GM23338 (cell line): Measurements from ENCODE around the gene ASCL5. TPM values are rescaled to one million over a fixed set of nuclear protein-coding genes. Genes with fewer than 3 reads are reported as not detected.

Experiments used
- CREB1 ChIP-seq: fragments of 250-450 bp; sonication (Bioruptor Pico); IDR thresholded peaks from 2 replicates; pipeline ENCODE4 v1.5.0; 2020; ENCODE audit warnings: low read depth, mild to moderate bottlenecking, moderate library complexity
- EZH2 ChIP-seq: fragments of 200-600 bp; sonication (generic); IDR thresholded peaks from one replicate; pipeline ENCODE4 v1.8.0; 2017; ENCODE audit warnings: antibody characterized with exemption, mild to moderate bottlenecking, low read depth; ENCODE audit not compliant: unreplicated experiment
- EZH2phosphoT487 ChIP-seq: fragments of 200-600 bp; sonication (generic); IDR thresholded peaks from one replicate; pipeline ENCODE4 v1.8.1; 2018; ENCODE audit warnings: antibody characterized with exemption; ENCODE audit not compliant: unreplicated experiment
- NANOG ChIP-seq: IDR thresholded peaks from 2 replicates; pipeline ENCODE4 v1.6.1; 2016; ENCODE audit warnings: antibody characterized with exemption, borderline replicate concordance
- POLR2AphosphoS5 ChIP-seq: IDR thresholded peaks from 2 replicates; pipeline ENCODE4 v1.6.1; 2016; ENCODE audit warnings: antibody characterized with exemption, low read depth
- STAT1 ChIP-seq: IDR thresholded peaks from one replicate; pipeline ENCODE4 v1.6.1; 2016; ENCODE audit warnings: antibody characterized with exemption; ENCODE audit not compliant: unreplicated experiment
- ZNF114 ChIP-seq: fragments of 250-450 bp; sonication (Bioruptor Pico); IDR thresholded peaks from 2 replicates; pipeline ENCODE4 v1.5.0; 2020; ENCODE audit warnings: mild to moderate bottlenecking, moderate library complexity
- ZNF331 ChIP-seq: fragments of 250-450 bp; sonication (Bioruptor Pico); IDR thresholded peaks from 2 replicates; pipeline ENCODE4 v1.5.0; 2020; ENCODE audit warnings: low read depth, mild to moderate bottlenecking, moderate library complexity
- polyA plus RNA-seq: library from polyadenylated mRNA; unstranded; fragments of >200 nt; fragmentation: Nextera tagmentation; extraction: Ambion mirVana; gene quantifications from 2 replicates; pipeline ENCODE4 v1.2.1, GENCODE V29; 2016
- total RNA-seq: library from RNA; depleted of rRNA; stranded (reverse); fragments of >200 nt; shearing (Covaris generic); gene quantifications from 2 replicates; pipeline ENCODE4 v1.2.3, GENCODE V29; 2014
- TF ChIP-seq, protein P1 (sequence below): fragments of 250-450 bp; sonication (Bioruptor Pico); IDR thresholded peaks from 2 replicates; pipeline ENCODE4 v1.5.0; 2020; ENCODE audit warnings: mild to moderate bottlenecking, moderate library complexity
- TF ChIP-seq, protein P2 (sequence below): IDR thresholded peaks from one replicate; pipeline ENCODE4 v1.6.1; 2018; ENCODE audit warnings: antibody characterized with exemption; ENCODE audit not compliant: unreplicated experiment

The ASCL5 gene
- total and polyA plus RNA-seq, 2 experiments from 2014 or later = not detected

DNA sequence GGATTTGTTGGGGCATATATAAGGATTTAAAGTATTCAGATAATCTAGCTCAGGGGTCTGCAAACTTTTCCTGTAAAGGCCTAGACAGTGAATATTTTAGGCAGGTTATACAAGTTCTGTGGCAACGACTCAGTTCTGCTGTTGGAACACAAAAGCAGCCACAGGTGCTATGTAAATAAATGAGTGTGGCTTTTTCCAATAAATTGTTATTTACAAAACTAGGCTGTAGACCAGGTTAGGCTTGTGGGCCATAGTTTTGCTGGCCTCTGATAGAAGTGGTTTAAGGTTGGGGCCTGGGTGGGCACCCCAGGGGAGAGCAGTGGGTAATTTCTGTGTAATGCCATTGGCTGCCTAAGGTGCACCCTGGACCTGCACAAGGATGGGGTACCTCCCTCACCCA lies 46.8 kb upstream of the ASCL5 start (continued):
- TF ChIP-seq, protein P1, sequence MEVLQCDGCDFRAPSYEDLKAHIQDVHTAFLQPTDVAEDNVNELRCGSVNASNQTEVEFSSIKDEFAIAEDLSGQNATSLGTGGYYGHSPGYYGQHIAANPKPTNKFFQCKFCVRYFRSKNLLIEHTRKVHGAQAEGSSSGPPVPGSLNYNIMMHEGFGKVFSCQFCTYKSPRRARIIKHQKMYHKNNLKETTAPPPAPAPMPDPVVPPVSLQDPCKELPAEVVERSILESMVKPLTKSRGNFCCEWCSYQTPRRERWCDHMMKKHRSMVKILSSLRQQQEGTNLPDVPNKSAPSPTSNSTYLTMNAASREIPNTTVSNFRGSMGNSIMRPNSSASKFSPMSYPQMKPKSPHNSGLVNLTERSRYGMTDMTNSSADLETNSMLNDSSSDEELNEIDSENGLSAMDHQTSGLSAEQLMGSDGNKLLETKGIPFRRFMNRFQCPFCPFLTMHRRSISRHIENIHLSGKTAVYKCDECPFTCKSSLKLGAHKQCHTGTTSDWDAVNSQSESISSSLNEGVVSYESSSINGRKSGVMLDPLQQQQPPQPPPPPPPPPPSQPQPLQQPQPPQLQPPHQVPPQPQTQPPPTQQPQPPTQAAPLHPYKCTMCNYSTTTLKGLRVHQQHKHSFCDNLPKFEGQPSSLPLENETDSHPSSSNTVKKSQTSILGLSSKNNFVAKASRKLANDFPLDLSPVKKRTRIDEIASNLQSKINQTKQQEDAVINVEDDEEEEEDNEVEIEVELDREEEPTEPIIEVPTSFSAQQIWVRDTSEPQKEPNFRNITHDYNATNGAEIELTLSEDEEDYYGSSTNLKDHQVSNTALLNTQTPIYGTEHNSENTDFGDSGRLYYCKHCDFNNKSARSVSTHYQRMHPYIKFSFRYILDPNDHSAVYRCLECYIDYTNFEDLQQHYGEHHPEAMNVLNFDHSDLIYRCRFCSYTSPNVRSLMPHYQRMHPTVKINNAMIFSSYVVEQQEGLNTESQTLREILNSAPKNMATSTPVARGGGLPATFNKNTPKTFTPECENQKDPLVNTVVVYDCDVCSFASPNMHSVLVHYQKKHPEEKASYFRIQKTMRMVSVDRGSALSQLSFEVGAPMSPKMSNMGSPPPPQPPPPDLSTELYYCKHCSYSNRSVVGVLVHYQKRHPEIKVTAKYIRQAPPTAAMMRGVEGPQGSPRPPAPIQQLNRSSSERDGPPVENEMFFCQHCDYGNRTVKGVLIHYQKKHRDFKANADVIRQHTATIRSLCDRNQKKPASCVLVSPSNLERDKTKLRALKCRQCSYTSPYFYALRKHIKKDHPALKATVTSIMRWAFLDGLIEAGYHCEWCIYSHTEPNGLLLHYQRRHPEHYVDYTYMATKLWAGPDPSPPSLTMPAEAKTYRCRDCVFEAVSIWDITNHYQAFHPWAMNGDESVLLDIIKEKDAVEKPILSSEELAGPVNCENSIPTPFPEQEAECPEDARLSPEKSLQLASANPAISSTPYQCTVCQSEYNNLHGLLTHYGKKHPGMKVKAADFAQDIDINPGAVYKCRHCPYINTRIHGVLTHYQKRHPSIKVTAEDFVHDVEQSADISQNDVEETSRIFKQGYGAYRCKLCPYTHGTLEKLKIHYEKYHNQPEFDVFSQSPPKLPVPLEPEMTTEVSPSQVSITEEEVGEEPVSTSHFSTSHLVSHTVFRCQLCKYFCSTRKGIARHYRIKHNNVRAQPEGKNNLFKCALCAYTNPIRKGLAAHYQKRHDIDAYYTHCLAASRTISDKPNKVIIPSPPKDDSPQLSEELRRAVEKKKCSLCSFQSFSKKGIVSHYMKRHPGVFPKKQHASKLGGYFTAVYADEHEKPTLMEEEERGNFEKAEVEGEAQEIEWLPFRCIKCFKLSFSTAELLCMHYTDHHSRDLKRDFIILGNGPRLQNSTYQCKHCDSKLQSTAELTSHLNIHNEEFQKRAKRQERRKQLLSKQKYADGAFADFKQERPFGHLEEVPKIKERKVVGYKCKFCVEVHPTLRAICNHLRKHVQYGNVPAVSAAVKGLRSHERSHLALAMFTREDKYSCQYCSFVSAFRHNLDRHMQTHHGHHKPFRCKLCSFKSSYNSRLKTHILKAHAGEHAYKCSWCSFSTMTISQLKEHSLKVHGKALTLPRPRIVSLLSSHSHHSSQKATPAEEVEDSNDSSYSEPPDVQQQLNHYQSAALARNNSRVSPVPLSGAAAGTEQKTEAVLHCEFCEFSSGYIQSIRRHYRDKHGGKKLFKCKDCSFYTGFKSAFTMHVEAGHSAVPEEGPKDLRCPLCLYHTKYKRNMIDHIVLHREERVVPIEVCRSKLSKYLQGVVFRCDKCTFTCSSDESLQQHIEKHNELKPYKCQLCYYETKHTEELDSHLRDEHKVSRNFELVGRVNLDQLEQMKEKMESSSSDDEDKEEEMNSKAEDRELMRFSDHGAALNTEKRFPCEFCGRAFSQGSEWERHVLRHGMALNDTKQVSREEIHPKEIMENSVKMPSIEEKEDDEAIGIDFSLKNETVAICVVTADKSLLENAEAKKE = no peak
- no peak for TF ChIP-seq EZH2phosphoT487
- TF ChIP-seq STAT1 = no peak
- no peak for TF ChIP-seq POLR2AphosphoS5
- TF ChIP-seq, protein P2, sequence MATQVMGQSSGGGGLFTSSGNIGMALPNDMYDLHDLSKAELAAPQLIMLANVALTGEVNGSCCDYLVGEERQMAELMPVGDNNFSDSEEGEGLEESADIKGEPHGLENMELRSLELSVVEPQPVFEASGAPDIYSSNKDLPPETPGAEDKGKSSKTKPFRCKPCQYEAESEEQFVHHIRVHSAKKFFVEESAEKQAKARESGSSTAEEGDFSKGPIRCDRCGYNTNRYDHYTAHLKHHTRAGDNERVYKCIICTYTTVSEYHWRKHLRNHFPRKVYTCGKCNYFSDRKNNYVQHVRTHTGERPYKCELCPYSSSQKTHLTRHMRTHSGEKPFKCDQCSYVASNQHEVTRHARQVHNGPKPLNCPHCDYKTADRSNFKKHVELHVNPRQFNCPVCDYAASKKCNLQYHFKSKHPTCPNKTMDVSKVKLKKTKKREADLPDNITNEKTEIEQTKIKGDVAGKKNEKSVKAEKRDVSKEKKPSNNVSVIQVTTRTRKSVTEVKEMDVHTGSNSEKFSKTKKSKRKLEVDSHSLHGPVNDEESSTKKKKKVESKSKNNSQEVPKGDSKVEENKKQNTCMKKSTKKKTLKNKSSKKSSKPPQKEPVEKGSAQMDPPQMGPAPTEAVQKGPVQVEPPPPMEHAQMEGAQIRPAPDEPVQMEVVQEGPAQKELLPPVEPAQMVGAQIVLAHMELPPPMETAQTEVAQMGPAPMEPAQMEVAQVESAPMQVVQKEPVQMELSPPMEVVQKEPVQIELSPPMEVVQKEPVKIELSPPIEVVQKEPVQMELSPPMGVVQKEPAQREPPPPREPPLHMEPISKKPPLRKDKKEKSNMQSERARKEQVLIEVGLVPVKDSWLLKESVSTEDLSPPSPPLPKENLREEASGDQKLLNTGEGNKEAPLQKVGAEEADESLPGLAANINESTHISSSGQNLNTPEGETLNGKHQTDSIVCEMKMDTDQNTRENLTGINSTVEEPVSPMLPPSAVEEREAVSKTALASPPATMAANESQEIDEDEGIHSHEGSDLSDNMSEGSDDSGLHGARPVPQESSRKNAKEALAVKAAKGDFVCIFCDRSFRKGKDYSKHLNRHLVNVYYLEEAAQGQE = no peak
- no peak for TF ChIP-seq ZNF114
- TF ChIP-seq EZH2 = no peak
- no peak for TF ChIP-seq NANOG
- TF ChIP-seq ZNF331 (CRISPR knock-in tag) = no peak
- TF ChIP-seq CREB1 = no peak
